ENCODE results near the gene SIPA1L3. TPM values are rescaled to one million over a fixed set of nuclear protein-coding genes. Genes with fewer than 3 reads are reported as not detected.
A peak's percentile ranks its signal among the peaks of the same experiment; 100 is the strongest.

SIPA1L3 gene
- total RNA-seq, 1 donor from 2014 or later, result 27.1 TPM

DNA sequence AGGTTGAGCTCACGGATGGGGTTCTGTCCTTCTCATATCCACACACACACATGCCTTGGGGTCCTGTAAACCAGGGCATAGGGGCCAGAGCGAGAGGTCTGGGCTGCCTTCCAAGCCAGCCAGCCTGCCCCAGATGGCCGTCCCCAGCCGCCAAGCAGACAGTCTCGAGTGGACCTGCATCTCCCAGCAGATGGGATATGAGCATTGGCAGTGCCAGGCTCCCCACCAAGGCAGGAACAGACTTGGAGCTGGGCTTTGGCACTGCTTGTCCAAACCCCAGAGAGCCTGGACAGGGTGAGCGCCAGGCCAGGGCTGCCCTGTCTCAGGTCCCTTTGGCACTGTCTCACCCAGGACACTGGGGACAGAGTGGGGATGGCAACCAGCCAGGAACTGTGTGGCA, 186.6 kb downstream of the SIPA1L3 start:
- H3K4me3 ChIP-seq, result no peak overlapping the region
- TF ChIP-seq, protein P1, sequence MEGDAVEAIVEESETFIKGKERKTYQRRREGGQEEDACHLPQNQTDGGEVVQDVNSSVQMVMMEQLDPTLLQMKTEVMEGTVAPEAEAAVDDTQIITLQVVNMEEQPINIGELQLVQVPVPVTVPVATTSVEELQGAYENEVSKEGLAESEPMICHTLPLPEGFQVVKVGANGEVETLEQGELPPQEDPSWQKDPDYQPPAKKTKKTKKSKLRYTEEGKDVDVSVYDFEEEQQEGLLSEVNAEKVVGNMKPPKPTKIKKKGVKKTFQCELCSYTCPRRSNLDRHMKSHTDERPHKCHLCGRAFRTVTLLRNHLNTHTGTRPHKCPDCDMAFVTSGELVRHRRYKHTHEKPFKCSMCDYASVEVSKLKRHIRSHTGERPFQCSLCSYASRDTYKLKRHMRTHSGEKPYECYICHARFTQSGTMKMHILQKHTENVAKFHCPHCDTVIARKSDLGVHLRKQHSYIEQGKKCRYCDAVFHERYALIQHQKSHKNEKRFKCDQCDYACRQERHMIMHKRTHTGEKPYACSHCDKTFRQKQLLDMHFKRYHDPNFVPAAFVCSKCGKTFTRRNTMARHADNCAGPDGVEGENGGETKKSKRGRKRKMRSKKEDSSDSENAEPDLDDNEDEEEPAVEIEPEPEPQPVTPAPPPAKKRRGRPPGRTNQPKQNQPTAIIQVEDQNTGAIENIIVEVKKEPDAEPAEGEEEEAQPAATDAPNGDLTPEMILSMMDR (IDR thresholded peaks at IDR 0.05), result no peak
- no peaks in the 10 kb centered on the region for H3K9me3 ChIP-seq
- DNase-seq (ENCODE audit: low spot score in 2 of 2), result no peak
- no peaks in the 10 kb centered on the region for H3K36me3 ChIP-seq
- intact Hi-C loops (cut with DNase I), result no loop called here
- no peaks in the 10 kb centered on the region for H3K27me3 ChIP-seq
- no peak overlapping the region for H3K27ac ChIP-seq
- H3K4me1 ChIP-seq, result no peaks in the 10 kb centered on the region

DNA sequence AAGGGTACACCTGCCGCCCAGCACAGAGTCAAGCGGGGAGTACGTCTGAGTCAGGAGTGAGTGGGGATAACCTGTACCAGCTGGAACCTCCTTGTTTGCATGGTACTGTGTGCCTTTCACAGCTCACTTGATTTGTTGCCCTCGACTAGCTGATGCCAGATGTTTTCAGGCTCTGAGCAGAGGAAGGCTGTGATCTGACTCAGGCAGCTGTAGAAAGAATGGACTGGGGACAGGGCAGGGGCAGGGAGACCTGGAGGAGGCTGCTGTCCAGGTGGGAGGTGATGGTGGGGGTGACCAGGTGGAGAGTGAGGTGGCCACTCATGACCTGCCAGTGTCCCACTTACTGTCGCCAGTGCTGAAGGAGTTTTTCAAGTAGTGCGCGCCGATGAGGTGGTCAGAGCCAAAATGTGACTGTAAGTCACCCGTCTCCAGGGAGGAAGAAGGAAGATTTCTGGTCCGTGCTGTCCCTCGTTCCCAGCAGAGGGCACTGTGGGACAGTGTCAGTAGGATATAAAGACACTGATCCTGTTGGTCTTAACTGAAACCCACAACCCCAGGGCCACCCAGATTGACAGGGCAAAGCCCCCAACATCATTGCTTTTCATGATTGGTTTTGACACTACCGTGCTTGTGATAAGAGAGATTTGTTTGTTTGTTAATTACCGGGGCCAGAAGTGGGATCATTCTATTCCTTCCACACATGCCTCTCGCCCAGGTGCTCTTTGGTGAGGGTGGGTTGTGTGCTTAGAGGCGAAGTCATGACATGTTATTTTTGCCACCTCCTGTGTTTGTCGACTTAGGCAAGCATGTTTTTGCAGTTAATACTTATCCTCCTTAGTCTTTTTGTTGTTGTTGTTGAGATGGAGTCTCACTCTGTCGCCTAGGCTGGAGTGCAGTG, 188.7 kb downstream of the SIPA1L3 start:
- Histone ChIP-seq H3K4me1 (no peaks in the 10 kb centered on the region), H3K9me3 (no peaks in the 10 kb centered on the region), H3K4me3 (no peak overlapping the region), H3K27ac (no peak overlapping the region), H3K27me3 (no peaks in the 10 kb centered on the region), H3K36me3 (peaks cover 9 to 13% of the 10 kb centered on the region in 2 donors)
- intact Hi-C loops (cut with DNase I), result loop anchor here (1.0 kb wide), 1 partner anchor 197 kb away; no protein-coding TSS in a partner anchor
- peak; percentile 11 to 82 for DNase-seq (ENCODE audit: low spot score in 2 of 2)
- TF ChIP-seq, protein P1 (IDR thresholded peaks at IDR 0.05), result peak; percentile 24 to 65 (median 38)

DNA sequence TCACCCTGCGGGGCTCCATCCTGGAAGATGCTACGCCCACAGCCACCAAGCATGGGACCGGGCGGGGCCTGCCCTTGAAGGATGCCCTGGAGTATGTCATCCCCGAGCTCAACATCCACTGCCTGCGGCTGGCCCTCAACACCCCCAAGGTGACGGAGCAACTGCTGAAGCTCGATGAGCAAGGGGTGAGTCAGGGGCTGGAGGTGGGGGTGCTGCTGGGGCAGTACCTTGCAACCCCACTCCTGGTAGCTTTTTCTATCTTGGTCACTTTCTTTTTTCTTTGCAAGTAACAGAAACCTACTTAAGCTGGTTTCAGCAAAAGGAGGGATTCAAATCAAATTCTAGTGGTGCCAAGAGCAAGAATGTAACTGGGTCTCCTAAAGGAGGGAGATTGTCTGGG, 193.0 kb downstream of the SIPA1L3 start:
- intact Hi-C loops (cut with DNase I), result no loop called here
- H3K4me3 ChIP-seq, result no peak overlapping the region
- no peaks in the 10 kb centered on the region for H3K27me3 ChIP-seq
- no peak for DNase-seq (ENCODE audit: low spot score in 2 of 2)
- H3K36me3 ChIP-seq, result peaks cover 13 to 32% of the 10 kb centered on the region in 2 donors
- H3K9me3 ChIP-seq, result no peaks in the 10 kb centered on the region
- TF ChIP-seq, protein P1 (IDR thresholded peaks at IDR 0.05), result no peak
- no peaks in the 10 kb centered on the region for H3K4me1 ChIP-seq
- H3K27ac ChIP-seq, result no peak overlapping the region

DNA sequence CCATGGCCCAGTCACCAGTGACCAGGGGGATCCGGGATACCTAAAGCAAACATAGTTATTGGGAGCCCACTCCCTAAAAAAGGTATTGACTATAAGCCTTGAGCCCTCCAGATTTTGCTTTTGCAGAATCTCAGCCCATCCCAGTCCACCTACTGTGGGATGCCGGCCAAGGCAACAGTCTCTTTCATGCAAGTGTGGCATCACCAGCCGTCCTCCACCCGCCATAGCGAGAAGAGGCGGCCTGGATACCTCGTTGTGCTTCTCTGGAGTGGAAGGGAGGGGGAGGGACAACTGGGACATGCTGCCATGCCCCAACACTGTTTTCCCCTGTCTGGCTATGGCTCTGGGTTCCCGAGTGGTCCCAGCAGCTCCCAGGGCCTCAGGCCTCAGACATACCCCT, 193.6 kb downstream of the SIPA1L3 start:
- no peak overlapping the region for H3K27ac ChIP-seq
- intact Hi-C loops (cut with DNase I), result no loop called here
- no peaks in the 10 kb centered on the region for H3K27me3 ChIP-seq
- TF ChIP-seq, protein P1 (IDR thresholded peaks at IDR 0.05), result no peak
- H3K36me3 ChIP-seq, result peaks cover 17 to 36% of the 10 kb centered on the region in 2 donors
- DNase-seq (ENCODE audit: low spot score in 2 of 2), result no peak
- no peaks in the 10 kb centered on the region for H3K4me1 ChIP-seq
- no peak overlapping the region for H3K4me3 ChIP-seq
- no peaks in the 10 kb centered on the region for H3K9me3 ChIP-seq

DNA sequence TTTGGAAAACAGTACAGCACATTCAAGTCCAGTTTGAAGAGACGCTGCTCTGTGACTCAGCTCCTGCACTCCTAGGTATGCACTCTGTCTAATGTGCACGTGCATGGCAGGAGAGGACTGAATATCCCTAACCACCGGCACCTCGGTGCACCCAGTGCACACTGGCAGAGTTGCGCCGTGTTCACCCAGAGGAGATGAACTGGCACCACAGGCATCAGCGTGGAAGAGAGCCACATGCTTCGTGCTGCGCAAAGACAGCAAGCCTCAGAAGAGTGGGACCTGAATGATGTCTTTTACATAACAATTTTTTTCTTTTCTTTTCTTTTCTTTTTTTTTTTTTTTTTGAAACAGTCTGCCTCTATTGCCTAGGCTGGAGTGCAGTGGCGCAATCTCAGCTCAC, 194.7 kb downstream of the SIPA1L3 start:
- Histone ChIP-seq H3K9me3 (no peaks in the 10 kb centered on the region), H3K27ac (no peak overlapping the region), H3K27me3 (no peaks in the 10 kb centered on the region), H3K4me1 (no peaks in the 10 kb centered on the region), H3K36me3 (peaks cover 18 to 48% of the 10 kb centered on the region in 2 donors), H3K4me3 (no peak overlapping the region)
- intact Hi-C loops (cut with DNase I), result no loop called here
- TF ChIP-seq, protein P1 (IDR thresholded peaks at IDR 0.05), result no peak
- no peak for DNase-seq (ENCODE audit: low spot score in 2 of 2)
